Progenitor cell of endocrine pancreas (in vitro differentiated cells): ENCODE results near the gene USH1C. TPM values are rescaled to one million over a fixed set of nuclear protein-coding genes. Genes with fewer than 3 reads are reported as not detected.

ENCODE experiments used
- DNase-seq: peaks from one replicate; pipeline ENCODE4 v3.0.0; 2021; ENCODE audit warnings: low spot score; ENCODE audit not compliant: unreplicated experiment
- H3K27ac Mint-ChIP-seq: 2 replicates; pipeline ENCODE4 v1.8.0; 2021; ENCODE audit warnings: mild to moderate bottlenecking, moderate library complexity, mixed read lengths
- H3K27me3 Mint-ChIP-seq: 2 replicates; pipeline ENCODE4 v1.8.0; 2021; ENCODE audit warnings: mixed read lengths
- H3K36me3 Mint-ChIP-seq: 2 replicates; pipeline ENCODE4 v1.8.0; 2022; ENCODE audit warnings: mixed read lengths; ENCODE audit not compliant: insufficient read depth
- H3K4me1 Mint-ChIP-seq: 2 replicates; pipeline ENCODE4 v1.8.0; 2021; ENCODE audit warnings: low read depth, mixed read lengths
- H3K4me3 Mint-ChIP-seq: 2 replicates; pipeline ENCODE4 v1.8.0; 2021; ENCODE audit warnings: low read depth, mild to moderate bottlenecking, moderate library complexity, mixed read lengths
- H3K9me3 Mint-ChIP-seq: 2 replicates; pipeline ENCODE4 v1.8.0; 2021; ENCODE audit warnings: low read depth, mixed read lengths
- CTCF ChIP-seq: fragments of 200-600 bp; sonication (generic); IDR thresholded peaks from one replicate; pipeline ENCODE4 v1.5.0; 2021; ENCODE audit warnings: antibody characterized with exemption, mild to moderate bottlenecking; ENCODE audit not compliant: unreplicated experiment
- total RNA-seq: library from RNA; stranded (reverse); gene quantifications from 2 replicates; pipeline ENCODE4 v1.2.1, GENCODE V29; 2021

The USH1C gene
- total RNA-seq, 1 donor from 2014 or later, result 15.8 TPM

- H3K4me1 Mint-ChIP-seq, result no peaks in the 10 kb centered on the region
- H3K9me3 Mint-ChIP-seq, result no peaks in the 10 kb centered on the region
- TF ChIP-seq CTCF, result no peak
- no peak overlapping the region for H3K27ac Mint-ChIP-seq
- no peaks in the 10 kb centered on the region for H3K36me3 Mint-ChIP-seq
- H3K27me3 Mint-ChIP-seq, result peaks cover 14% of the 10 kb centered on the region
- no peak overlapping the region for H3K4me3 Mint-ChIP-seq
- DNase-seq, result no peak
Observed at GRCh38 chr11:17588166-17588565, 44.0 kb upstream of the USH1C start.

GRCh38 chr11:17585911-17586695, 41.9 kb upstream of the USH1C start:
- Mint-ChIP-seq H3K4me1 (no peaks in the 10 kb centered on the region), H3K27ac (no peak overlapping the region), H3K36me3 (no peaks in the 10 kb centered on the region), H3K4me3 (no peak overlapping the region), H3K9me3 (no peaks in the 10 kb centered on the region), H3K27me3 (peaks cover 12% of the 10 kb centered on the region)
- no peak for DNase-seq
- TF ChIP-seq CTCF, result no peak

- DNase-seq, result no peak
- H3K4me3 Mint-ChIP-seq, result no peak overlapping the region
- no peak overlapping the region for H3K27ac Mint-ChIP-seq
- no peak for TF ChIP-seq CTCF
- H3K36me3 Mint-ChIP-seq, result no peaks in the 10 kb centered on the region
- peaks cover 31% of the 10 kb centered on the region for H3K27me3 Mint-ChIP-seq
- no peaks in the 10 kb centered on the region for H3K9me3 Mint-ChIP-seq
- no peaks in the 10 kb centered on the region for H3K4me1 Mint-ChIP-seq
Observed at GRCh38 chr11:17581732-17582053, 37.5 kb upstream of the USH1C start.

- Mint-ChIP-seq H3K4me3 (no peak overlapping the region), H3K27ac (no peak overlapping the region), H3K27me3 (peaks cover 31% of the 10 kb centered on the region), H3K36me3 (no peaks in the 10 kb centered on the region), H3K9me3 (no peaks in the 10 kb centered on the region), H3K4me1 (no peaks in the 10 kb centered on the region)
- no peak for TF ChIP-seq CTCF
- no peak for DNase-seq
Observed at GRCh38 chr11:17581036-17581731, 37.0 kb upstream of the USH1C start.

GRCh38 chr11:17580271-17580670, 36.1 kb upstream of the USH1C start:
- H3K27ac Mint-ChIP-seq, result no peak overlapping the region
- H3K9me3 Mint-ChIP-seq, result no peaks in the 10 kb centered on the region
- DNase-seq, result no peak
- peaks cover 27% of the 10 kb centered on the region for H3K27me3 Mint-ChIP-seq
- H3K4me1 Mint-ChIP-seq, result peaks cover 5% of the 10 kb centered on the region
- TF ChIP-seq CTCF, result no peak
- H3K4me3 Mint-ChIP-seq, result no peak overlapping the region
- H3K36me3 Mint-ChIP-seq, result no peaks in the 10 kb centered on the region
